Activated B cell treated with CpG ODN at 0.5 μM for 24 hours (primary cell): ENCODE data around the gene KIAA0825. TPM values are rescaled to one million over a fixed set of nuclear protein-coding genes. Genes with fewer than 3 reads are reported as not detected.
A peak's percentile ranks its signal among the peaks of the same experiment; 100 is the strongest.

ENCODE experiments used
- ATAC-seq: fragments of 200-7000 bp; cut with Tn5 transposase; one replicate; pipeline ENCODE4 v1.10.0; 2021; ENCODE audit warnings: low read depth, mild to moderate bottlenecking, moderate library complexity
- CTCF ChIA-PET: fragments of 350-600 bp; sonication (Branson Sonifier 250); formaldehyde crosslinking; loops from one replicate; lab custom pipeline; 2021; ENCODE audit warnings: antibody characterized with exemption; lab: Charles Lee
- POLR2A ChIA-PET: fragments of 350-600 bp; sonication (Branson Sonifier 250); formaldehyde crosslinking; loops from one replicate; lab custom pipeline; 2021; ENCODE audit warnings: antibody characterized with exemption; lab: Charles Lee
- DNase-seq: peaks from one replicate; pipeline ENCODE4 v3.0.0; 2022
- H3K27ac Mint-ChIP-seq: one replicate; pipeline ENCODE4 v1.8.0; 2020; ENCODE audit warnings: mixed read lengths
- H3K27me3 Mint-ChIP-seq: one replicate; pipeline ENCODE4 v1.8.0; 2021; ENCODE audit warnings: mixed read lengths
- H3K36me3 Mint-ChIP-seq: one replicate; pipeline ENCODE4 v1.8.0; 2021; ENCODE audit warnings: low read depth, mixed read lengths
- H3K4me1 Mint-ChIP-seq: one replicate; pipeline ENCODE4 v1.8.0; 2021; ENCODE audit warnings: mixed read lengths
- H3K4me3 Mint-ChIP-seq: one replicate; pipeline ENCODE4 v1.8.0; 2020; ENCODE audit warnings: mild to moderate bottlenecking, mixed read lengths
- H3K9me3 Mint-ChIP-seq: one replicate; pipeline ENCODE4 v1.8.0; 2020; ENCODE audit warnings: mixed read lengths
- CTCF ChIP-seq: fragments of 200-600 bp; IDR thresholded peaks from one replicate; pipeline ENCODE4 v1.8.0; 2022; ENCODE audit warnings: antibody characterized with exemption, mild to moderate bottlenecking
- intact Hi-C: fragments of 100-400 bp; cut with micrococcal nuclease; formaldehyde crosslinking; loops from one replicate; pipeline ENCODE4 v1.15.1; 2024
- total RNA-seq: library from RNA; stranded (reverse); gene quantifications from 2 replicates; pipeline ENCODE4 v1.2.3, GENCODE V29; 2022

KIAA0825 gene
- total RNA-seq, 1 donor from 2014 or later: 2.3 TPM

GRCh38 chr5:94618029-94618492 lies 343 bp downstream of the KIAA0825 start:
- intact Hi-C loops: loop anchor here (1.0 to 10.0 kb wide), 4 partner anchors 121 to 937 kb away; partner anchors contain the start of genes ARSK and SKIC3
- Mint-ChIP-seq H3K36me3 (peaks cover 10% of the 10 kb centered on the region), H3K27ac (peak overlapping the region; percentile 82), H3K27me3 (no peaks in the 10 kb centered on the region), H3K4me1 (peaks cover 22% of the 10 kb centered on the region), H3K4me3 (peak overlapping the region; percentile 96), H3K9me3 (no peaks in the 10 kb centered on the region)
- ATAC-seq (peak; percentile 13), DNase-seq (no peak)
- no peak for TF ChIP-seq CTCF
- ChIA-PET POLR2A (no interaction called here), CTCF (no interaction called here)

- intact Hi-C loops: loop anchor here (5.0 to 10.0 kb wide), 2 partner anchors 236 to 939 kb away; partner anchors contain the start of genes ARSK and SKIC3
- no peak for ATAC-seq
- CTCF ChIA-PET: interaction anchor here (3.2 kb wide), 1 partner anchor 122 kb away, joined by 17 read pairs; no protein-coding TSS in a partner anchor
These were observed 2.5 kb downstream of the KIAA0825 start for GRCh38 chr5:94615862-94616261.

GRCh38 chr5:94614156-94614805 lies 4.1 kb downstream of the KIAA0825 start:
- POLR2A ChIA-PET: no interaction called here
- no peak overlapping the region for H3K4me3 Mint-ChIP-seq
- no peak for TF ChIP-seq CTCF
- no peaks in the 10 kb centered on the region for H3K27me3 Mint-ChIP-seq
- H3K4me1 Mint-ChIP-seq: peaks cover 15% of the 10 kb centered on the region
- ATAC-seq: no peak
- H3K9me3 Mint-ChIP-seq: no peaks in the 10 kb centered on the region
- DNase-seq: no peak
- no peak overlapping the region for H3K27ac Mint-ChIP-seq
- CTCF ChIA-PET: interaction anchor here (3.2 kb wide), 1 partner anchor 124 kb away, joined by 17 read pairs; no protein-coding TSS in a partner anchor
- H3K36me3 Mint-ChIP-seq: peaks cover 10% of the 10 kb centered on the region
- intact Hi-C loops: loop anchor here (5.0 to 10.0 kb wide), 2 partner anchors 78 to 941 kb away; partner anchors contain the start of genes ARSK and SKIC3

More at GRCh38 chr5:94615862-94616261, 2.5 kb downstream of the KIAA0825 start:
- DNase-seq: no peak
- no peak for TF ChIP-seq CTCF
- no peak overlapping the region for H3K4me3 Mint-ChIP-seq
- POLR2A ChIA-PET: no interaction called here
- H3K36me3 Mint-ChIP-seq: peaks cover 10% of the 10 kb centered on the region
- no peaks in the 10 kb centered on the region for H3K9me3 Mint-ChIP-seq
- H3K4me1 Mint-ChIP-seq: peaks cover 22% of the 10 kb centered on the region
- H3K27ac Mint-ChIP-seq: no peak overlapping the region
- no peaks in the 10 kb centered on the region for H3K27me3 Mint-ChIP-seq

GRCh38 chr5:94613583-94613982 lies 4.8 kb downstream of the KIAA0825 start:
- DNase-seq: no peak
- Mint-ChIP-seq H3K27me3 (no peaks in the 10 kb centered on the region), H3K4me3 (no peak overlapping the region), H3K4me1 (peaks cover 11% of the 10 kb centered on the region), H3K27ac (no peak overlapping the region), H3K9me3 (no peaks in the 10 kb centered on the region), H3K36me3 (peaks cover 6% of the 10 kb centered on the region)
- ChIA-PET POLR2A (no interaction called here), CTCF (interaction anchor here (3.2 kb wide), 1 partner anchor 124 kb away, joined by 17 read pairs; no protein-coding TSS in a partner anchor)
- TF ChIP-seq CTCF: no peak
- ATAC-seq: no peak
- intact Hi-C loops: loop anchor here (1.0 to 10.0 kb wide), 4 partner anchors 79 to 941 kb away; partner anchors contain the start of genes ARSK and SKIC3

GRCh38 chr5:94595281-94595840 lies 23.0 kb downstream of the KIAA0825 start:
- Mint-ChIP-seq H3K27ac (no peak overlapping the region), H3K36me3 (no peaks in the 10 kb centered on the region), H3K27me3 (no peaks in the 10 kb centered on the region), H3K9me3 (peaks cover 4% of the 10 kb centered on the region), H3K4me3 (no peak overlapping the region), H3K4me1 (no peaks in the 10 kb centered on the region)
- POLR2A ChIA-PET: no interaction called here
- CTCF ChIA-PET: no interaction called here
- intact Hi-C loops: no loop called here
- ATAC-seq (no peak), DNase-seq (no peak)
- no peak for TF ChIP-seq CTCF
